GM21528 (cell line): ENCODE results near the gene NCAPG.
"Not testable (repeated sequence)": the region's sequence is repeated elsewhere in the genome, so short reads cannot be mapped to it uniquely, and the experiment has no call there.

Experiments
- ATAC-seq: cut with Tn5 transposase; IDR thresholded peaks from one replicate; pipeline ENCODE4 v1.9.1; 2021; ENCODE audit warnings: mild to moderate bottlenecking, moderate library complexity; ENCODE audit not compliant: unreplicated experiment, low FRiP score

Gene NCAPG

DNA sequence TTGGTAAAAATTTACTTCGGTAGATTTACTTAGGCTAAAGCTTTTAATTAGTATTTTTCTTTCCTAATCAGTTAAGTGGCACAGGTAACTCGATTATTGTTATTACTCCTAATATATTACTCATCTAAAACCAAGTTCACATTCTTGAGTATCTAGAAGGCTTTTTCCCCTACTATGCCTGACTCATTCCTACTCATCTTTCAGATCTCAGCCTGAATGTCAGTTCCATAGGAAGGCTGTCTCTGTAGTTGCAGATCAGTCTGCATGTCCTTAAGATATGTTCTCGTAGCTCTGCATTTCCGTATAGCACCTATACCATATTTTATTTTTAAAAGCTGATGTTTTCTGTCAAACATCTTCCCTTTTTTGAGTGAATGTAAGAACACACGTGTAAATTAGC is 23.5 kb upstream of the NCAPG start:
- ATAC-seq: no peak

DNA sequence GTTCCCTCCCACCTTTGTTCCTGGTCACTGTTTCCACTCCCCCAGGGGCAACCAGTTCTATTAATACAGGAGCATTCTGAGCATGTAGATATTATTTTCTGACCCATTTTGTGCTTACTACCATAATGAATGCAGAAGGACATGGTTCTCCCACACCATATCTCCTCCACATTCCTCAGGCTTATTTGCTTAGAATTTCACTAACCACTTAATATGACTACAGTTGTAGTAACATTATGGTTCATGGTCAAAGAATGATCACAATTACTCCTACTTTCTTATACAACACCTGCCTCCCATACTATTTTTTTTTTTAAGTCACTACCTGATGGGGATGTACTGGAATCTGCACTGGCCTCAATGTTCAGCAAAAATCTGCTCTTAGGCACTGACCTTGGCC is 21.8 kb upstream of the NCAPG start:
- no peak for ATAC-seq

DNA sequence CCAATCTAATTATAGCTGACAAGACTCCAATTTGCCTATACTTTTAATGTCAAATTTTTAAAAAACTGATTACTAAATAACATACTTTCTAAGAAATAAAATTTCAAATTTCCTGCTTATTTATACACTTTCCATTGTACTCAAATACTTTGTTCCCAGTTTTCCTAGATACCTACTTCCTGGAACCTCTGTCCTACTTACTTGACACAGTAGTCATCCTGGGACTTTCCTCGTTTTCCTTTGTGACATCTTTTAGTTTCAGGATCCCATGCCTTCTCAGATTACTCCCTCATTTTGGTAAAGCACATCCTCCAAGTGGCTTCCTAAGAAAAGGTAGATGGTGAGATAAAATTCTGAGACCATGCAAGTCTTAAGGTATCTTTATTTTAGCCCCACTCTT is 16.0 kb upstream of the NCAPG start:
- ATAC-seq: no peak

DNA sequence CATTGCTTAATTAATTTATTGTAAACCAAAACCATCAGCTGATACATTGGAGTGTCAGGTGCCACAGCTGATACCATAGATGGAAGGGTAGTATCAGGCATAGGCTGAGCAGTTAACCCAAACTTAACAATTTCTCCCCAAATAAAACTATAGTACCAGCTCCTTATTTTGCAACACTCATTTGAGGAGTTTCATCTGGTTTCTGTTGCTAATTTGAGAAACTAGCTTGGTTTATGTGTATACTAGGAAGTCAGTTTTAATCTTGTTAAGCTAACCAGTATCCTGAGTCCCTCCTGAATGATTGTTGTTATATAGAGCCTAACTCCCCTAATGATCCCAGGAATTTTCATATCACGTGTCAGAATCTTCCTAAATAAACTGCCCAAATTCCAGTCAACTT is 13.0 kb upstream of the NCAPG start:
- no peak for ATAC-seq

DNA sequence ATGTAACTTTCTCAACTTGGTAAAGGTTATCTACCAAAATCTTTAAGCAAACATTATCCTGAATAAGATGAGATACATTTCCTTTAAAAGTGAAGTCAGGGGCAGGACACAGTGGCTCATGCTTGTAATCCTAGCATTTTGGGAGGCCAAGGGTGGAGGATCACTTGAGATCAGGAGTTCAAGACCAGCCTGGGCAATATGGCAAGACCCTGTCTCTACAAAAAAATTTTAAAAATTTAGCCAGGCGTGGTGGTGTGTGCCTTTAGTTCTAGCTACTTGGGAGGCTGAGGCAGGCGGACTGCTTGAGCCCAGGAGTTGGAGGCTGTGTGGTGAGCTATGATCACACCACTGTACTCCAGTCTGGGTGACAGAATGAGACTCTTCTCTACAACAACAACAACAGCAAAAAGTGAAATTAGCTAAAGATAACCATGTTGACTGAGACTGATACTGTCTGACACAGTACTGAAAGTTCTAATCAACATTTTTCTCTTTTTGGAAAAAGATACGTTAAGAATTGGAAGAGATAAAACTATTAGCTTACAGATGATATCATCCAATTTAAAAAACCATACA is 5.1 kb upstream of the NCAPG start:
- ATAC-seq: no peak

DNA sequence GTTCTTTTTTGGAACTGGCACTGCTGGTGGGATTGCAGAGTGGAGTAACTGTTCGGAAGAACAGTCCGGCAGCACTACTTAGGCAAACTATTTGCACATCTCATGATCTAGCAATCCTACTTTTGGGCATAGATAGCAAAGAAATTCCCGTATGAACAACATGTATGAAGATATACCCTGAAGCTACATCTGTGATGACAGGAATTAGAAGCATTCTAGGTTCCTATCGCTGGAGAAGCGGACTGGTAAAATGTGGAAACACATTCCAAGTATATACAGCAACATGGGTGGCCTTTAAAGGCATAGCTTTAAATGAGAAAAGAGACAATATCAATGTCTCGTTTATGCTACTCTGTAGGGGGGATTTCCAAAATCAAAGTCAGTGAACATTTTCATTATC is 3.3 kb upstream of the NCAPG start:
- ATAC-seq: no peak

DNA sequence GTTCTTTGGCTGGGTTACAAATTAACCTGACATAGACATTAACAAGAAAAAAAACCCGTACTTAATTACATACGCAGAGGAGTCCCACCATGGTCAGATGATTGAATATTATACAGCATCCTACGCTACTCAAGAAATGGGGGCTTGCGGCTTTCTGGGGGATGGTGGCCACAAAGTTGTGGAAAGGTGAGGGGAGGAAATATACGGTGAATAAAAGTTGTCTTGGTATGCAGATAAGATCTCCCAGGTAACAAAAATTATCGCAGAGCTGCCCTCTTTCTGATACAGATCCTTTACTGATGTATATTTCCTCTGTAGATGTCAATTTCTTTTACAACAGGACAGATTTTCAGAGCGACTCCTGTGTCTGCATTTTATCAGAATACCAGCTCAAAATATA is 1.1 kb upstream of the NCAPG start:
- ATAC-seq: no peak

DNA sequence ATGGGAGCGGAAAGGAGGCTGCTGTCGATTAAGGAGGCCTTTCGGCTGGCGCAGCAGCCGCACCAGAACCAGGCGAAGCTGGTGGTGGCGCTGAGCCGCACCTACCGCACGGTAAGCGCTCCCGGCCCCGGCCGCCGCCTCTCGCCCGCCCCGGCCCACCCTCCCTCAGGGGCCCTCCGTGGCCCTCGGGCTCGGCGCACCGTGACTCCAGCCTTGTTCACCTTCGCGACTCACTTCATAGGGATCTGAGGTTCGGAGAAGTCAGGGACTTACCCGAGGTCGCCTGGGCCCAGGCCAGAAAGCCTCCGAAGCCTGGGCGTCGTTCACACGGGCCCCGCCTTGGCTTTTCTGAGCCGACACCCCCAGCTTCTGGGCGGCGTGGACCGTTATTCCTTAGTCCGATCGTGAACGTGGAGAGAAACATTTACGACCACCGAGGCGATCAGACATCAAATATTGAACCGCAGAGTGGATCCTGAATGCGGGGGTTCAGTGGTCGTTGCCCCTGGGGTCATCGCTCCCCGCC is 362 bp downstream of the NCAPG start:
- peak; percentile 35 for ATAC-seq

DNA sequence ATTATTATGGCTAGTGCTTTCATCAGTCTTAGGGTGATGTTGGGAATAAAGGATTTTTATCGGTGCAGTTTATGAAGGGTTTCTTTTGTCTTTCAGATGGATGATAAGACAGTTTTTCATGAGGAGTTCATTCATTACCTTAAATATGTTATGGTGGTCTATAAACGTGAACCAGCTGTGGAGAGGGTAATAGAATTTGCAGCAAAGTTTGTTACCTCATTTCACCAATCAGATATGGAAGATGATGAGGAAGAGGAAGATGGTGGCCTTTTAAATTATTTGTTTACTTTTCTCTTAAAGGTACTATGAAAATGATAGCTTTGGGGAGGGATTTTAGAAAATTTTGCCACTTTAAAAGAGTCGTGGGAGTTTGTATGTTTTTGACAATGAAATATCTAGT is 1.3 kb downstream of the NCAPG start:
- no peak for ATAC-seq

DNA sequence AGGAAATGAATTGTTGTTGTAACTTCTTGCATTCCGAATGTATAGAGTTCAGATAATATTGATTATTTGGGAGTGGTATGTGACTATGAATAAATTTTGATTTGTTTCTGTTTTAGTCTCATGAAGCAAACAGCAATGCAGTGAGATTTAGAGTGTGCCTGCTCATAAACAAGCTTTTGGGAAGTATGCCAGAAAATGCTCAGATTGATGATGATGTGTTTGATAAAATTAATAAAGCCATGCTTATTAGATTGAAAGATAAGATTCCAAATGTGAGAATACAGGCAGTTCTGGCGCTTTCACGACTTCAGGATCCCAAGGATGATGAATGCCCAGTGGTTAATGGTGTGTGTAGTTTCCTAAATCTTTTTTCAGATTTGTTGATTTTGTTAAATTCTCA is 2.0 kb downstream of the NCAPG start:
- ATAC-seq: no peak

DNA sequence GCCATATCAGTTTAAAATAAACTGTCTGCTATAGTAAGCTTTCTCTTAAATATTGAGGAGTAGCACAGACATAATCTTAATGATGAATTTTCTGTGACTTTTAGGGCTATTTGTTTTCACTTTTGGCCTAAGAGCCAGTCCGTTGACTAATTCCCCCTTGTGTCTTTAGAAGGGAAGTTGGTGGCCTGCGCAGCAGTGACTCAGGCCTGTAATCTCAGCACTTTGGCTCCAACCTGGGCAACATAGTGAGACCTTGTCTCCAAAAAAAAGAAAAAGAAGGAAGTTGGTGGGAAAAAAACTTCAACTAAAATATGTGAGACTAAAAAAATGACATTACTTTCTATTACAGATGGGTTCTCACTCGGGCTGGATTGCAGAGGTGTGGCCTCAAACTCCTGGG is 3.4 kb downstream of the NCAPG start:
- no peak for ATAC-seq

DNA sequence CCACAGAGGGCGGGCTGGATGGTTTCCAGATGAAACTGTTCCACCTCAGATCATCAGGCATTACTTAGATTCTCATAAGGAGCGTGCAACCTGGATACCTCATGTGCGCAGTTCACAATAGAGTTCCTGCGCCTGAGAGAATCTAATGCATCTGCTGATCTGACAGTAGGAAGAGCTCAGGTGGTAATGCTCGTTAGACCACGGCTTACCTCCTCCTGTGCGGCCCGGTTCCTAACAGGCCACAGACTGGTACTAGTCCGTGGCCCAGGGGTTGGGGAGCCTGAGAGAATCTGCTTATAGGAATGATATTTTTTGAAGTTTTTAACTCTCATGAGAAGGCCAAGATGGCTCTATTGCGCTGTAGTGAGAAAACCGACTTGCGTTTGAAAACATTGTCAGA is 5.4 kb downstream of the NCAPG start:
- ATAC-seq: no peak

DNA sequence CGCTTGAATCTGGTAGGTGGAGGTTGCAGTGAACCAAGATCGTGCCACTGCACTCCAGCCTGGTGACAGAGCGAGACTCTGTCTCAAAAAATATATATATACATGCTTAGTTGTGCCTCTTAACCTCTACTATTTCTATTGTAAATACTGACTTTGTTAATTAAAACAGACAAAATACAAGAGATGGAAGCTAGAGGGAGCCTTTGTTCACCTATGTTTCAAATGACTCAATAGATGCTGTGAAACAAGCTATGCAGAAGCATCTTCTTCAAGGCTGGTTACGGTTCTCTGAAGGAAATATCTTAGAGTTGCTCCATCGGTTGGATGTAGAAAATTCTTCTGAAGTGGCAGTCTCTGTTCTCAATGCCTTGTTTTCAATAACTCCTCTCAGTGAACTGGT is 6.2 kb downstream of the NCAPG start:
- ATAC-seq: peak; percentile 64

DNA sequence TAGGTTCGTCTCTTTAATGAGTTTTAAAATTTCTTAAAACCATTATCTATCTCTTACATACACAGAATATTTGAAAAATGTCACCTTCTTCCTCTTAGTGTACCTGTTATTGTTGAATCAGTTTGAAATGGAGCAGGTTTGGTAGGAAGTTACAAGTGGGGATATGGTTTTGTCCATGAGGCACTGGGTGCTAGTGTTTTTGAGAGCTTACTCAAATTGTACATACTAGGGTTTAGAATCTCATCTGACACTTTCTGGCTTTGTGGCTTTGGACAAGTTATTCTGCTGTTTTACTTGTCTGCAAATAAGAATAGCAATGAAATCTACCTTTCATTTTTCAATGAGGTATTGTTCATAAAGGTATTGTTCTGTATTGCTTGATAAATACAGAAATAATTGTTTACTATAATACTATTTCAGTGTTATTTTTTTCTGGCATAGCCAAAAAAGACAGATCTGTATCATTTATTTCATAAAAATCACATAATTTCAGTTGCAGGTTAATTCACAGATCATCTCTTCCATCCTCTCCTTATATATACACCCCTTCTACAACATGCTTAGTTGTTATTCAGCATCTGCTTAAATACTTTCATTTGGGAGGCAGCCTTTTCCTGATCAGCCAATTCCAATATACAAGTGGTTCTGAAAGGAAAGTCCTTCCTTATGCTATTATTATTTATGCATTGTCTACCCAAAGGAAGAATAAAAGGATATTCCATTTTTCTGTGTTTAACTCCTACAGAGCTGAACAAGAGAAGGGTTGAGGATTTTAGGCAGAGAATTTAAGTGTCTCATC is 13.3 kb downstream of the NCAPG start:
- no peak for ATAC-seq

DNA sequence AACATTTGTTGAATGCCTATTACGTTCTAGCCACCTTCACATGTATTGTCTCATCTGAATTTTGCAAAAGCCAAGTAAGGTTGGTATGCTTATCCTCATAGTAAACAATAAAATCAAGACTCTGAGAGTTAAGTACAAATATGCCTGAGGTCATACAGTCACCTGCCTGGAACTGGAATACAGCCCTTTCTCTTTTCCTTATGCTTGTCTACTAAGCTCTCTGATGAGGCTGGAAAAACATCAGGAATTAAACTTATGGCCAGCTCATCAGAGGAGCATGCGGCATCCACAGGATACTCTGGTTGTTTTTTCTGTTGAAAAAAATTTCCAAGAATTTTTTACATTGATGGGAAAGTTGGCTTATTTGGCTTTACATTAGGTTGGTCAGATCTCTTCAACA is 35.5 kb downstream of the NCAPG start:
- ATAC-seq: no peak

DNA sequence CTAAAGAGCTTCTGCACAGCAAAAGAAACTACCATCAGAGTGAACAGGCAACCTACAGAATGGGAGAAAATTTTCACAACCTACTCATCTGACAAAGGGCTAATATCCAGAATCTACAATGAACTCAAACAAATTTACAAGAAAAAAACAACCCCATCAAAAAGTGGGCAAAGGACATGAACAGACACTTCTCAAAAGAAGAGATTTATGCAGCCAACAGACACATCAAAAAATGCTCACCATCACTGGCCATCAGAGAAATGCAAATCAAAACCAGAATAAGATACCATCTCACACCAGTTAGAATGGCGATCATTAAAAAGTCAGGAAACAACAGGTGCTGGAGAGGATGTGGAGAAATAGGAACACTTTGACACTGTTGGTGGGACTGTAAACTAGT is 39.5 kb downstream of the NCAPG start:
- ATAC-seq: not testable (repeated sequence)

DNA sequence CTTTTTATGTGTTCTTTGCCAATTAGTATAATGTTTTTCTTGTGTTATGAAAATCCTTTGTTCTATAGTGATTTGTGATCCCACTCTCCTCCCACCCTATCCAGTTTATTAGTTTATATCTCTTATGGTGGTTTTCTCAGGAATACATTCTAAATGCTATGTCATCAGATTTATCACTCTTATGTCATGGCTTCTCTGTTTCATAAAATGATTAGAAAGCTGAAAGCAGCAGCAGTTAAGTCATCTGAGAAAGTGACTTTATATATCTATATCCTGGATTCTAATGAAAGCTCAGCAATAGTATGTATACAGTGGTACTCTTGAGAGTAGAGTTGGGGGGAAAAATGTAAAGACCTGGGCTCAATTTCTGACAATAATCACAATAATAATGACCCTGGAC is 41.2 kb downstream of the NCAPG start:
- ATAC-seq: no peak

DNA sequence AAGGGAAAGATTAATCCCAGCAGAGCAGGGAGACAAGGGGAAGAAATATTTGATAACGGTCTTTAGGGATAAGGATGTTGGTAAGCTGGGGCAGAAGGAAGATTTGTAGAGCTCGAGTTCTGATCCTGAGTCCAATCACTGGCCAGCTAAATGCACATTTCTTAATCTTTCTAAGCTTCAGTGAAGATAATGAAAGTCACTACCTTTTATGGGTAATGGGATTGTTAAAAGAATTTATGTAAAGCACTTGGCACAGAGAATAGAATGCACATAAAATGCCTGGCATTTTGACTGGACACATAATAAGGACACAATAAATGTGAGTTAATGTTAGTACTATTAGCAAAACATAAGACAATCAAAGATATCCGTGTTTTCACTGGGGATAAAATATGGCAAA is 43.3 kb downstream of the NCAPG start:
- no peak for ATAC-seq

DNA sequence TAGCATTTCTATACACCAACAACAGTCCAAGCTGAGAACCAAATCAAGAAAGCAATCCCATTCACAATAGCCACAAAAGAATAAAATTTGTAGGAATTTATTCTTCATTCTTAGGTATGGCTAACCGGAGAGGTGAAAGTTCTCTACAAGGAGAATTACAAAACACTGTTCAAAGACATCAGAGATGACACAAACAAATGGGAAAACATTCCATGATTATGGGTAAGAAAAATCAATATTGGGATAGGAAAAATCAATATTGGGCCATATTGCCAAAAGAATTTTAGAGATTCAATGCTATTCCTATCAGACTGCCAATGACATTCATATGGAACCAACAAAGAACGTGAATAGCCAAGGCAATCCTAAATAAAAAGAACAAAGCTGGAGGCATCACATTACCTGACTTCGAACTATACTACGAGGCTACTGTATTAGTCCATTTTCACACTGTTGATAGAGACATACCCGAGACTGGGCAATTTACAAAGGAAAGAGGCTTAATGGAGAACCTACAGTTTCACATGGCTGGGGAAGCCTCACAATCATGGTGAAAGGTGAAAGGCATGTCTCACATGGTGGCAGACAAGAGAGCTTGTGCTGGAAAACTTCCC is 49.1 kb downstream of the NCAPG start:
- ATAC-seq: no peak

DNA sequence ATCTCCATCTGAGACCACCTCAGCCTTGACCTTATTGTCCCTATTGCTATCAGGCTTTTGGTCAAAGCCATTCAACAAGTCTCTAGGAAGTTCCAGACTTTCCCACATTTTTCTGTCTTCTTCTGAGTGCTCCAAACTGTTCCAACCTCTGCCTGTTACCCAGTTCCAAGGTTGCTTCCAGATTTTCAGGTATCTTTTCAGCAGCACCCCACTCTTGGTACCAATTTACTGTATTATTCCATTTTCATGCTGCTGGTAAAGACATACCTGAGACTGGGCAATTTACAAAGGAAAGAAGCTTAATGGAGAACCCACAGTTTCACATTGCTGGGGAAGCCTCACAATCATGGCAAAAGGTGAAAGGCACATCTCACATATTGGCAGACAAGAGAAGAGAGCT is 51.1 kb downstream of the NCAPG start:
- not testable (repeated sequence) for ATAC-seq

DNA sequence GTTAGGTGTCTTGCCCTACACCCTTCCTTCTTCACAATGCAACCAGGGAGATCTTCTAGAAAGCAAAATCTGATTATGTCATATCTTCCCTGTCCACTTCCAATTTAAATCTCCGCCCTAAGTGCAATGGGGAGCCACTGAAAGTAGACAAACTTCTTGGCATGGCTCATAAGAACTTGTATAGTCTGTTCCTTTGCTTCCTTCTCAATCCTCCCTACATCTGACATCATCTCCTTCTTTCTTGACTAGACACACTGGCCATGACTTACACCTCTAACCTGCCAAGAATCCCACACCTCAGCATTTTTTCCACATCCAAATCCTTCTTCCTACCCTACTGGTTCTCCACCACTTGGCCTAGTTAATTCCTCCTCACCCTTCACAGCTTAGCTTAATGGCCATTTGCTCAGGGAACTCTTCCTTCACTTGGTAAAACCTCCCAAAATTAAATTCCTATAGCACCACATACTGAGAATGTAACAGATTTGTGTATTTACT is 55.1 kb downstream of the NCAPG start:
- ATAC-seq: no peak

DNA sequence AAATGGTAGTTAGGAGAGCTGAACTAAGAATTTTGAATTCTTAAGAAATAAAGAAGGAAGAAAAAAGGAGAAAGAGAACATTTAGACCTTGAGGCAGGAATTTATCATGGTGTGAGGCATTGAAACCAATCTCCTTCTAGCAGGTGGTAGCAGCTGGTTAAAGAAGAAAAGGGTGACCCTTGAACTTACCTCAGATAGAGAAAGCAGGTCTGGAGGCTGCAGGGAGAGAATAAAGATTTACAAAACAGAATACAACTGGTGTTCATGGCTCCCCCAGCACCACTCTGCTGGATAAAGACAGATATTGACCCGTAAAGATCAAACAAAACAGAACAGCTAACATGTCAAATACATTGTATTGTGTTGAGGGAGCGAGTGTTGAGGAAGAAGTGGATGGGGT is 56.0 kb downstream of the NCAPG start:
- no peak for ATAC-seq
